ENCODE data around the gene SLC25A10. TPM values are rescaled to one million over a fixed set of nuclear protein-coding genes. Genes with fewer than 3 reads are reported as not detected.

SLC25A10 gene
- polyA plus RNA-seq, 6 donors from 2014 or later: 0.92 to 5.0 (median 2.3) TPM; not detected in 1

DNA sequence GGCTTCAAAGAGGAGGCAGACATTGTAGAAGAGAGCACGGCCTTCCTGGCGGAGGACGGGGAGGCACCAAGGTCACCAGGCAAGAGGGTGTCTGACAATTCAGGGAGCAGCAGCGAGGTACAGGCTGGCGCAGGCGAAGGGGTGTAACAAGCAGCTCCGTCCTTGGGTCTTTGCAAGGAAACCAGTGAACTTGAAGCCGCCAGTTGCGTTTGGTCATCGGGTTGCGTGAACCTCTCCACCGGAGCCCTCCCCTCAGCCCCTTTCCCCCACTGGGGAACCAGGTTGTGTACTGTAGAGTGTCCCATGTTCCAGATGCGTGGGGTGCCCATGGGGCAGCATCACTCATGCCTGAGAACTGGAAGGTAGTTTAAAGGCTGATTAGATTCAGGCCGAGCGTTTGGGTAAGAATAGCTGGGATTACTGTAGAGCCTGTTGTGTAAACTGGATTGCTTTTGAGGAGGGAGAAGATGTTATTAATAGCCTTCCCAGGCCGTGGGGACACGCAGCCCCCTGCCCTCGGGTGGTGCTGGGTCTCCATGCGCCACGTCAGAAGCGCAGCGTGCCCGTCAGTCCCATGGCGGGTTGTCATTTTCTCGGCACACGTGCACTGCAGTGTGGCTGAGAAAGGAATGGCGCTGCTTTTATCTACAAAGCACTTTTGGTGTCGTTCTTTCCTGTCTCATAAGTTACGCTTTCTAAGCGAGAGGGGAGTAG lies 6.4 kb upstream of the SLC25A10 start:
- no peaks in the 10 kb centered on the region for H3K9me3 Mint-ChIP-seq
- DNase-seq (no peak), ATAC-seq (ENCODE audit: low read depth in 2 of 2) (no peak)
- peaks cover 0 to 6% of the 10 kb centered on the region in 2 donors for H3K36me3 Mint-ChIP-seq
- peak overlapping the region in 4 of 8 donors; percentile 32 to 90 (median 59) for H3K4me3 Mint-ChIP-seq
- H3K27ac Mint-ChIP-seq: peak overlapping the region in 3 of 6 donors; percentile 32 to 76 (median 65)
- H3K27me3 Mint-ChIP-seq: no peaks in the 10 kb centered on the region
- peaks cover 19 to 39% (median 26%) of the 10 kb centered on the region in 3 donors for H3K4me1 Mint-ChIP-seq

DNA sequence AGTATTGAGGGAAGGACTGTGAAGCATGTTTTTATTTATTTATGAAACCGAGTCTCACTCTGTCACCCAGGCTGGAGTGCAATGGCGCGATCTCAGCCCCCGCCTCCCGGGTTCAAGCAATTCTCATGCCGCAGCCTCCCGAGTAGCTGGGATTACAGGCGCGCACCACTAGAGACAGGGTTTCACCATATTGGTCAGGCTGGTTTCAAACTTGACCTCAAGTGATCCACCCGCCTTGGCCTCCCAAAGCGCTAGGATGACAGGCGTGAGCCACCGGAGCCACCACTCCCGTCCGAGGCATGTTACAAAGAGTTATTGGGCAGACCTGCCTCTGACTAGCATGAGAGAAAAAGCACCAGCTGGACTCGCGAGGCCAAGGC lies 5.9 kb upstream of the SLC25A10 start:
- H3K4me1 Mint-ChIP-seq: peaks cover 18 to 39% (median 31%) of the 10 kb centered on the region in 3 donors
- ATAC-seq (ENCODE audit: low read depth in 2 of 2) (no peak), DNase-seq (no peak)
- peak overlapping the region in 1 of 8 donors; percentile 76 for H3K4me3 Mint-ChIP-seq
- no peaks in the 10 kb centered on the region for H3K9me3 Mint-ChIP-seq
- peaks cover 0 to 6% of the 10 kb centered on the region in 2 donors for H3K36me3 Mint-ChIP-seq
- peak overlapping the region in 3 of 6 donors; percentile 32 to 70 (median 65) for H3K27ac Mint-ChIP-seq
- H3K27me3 Mint-ChIP-seq: no peaks in the 10 kb centered on the region

DNA sequence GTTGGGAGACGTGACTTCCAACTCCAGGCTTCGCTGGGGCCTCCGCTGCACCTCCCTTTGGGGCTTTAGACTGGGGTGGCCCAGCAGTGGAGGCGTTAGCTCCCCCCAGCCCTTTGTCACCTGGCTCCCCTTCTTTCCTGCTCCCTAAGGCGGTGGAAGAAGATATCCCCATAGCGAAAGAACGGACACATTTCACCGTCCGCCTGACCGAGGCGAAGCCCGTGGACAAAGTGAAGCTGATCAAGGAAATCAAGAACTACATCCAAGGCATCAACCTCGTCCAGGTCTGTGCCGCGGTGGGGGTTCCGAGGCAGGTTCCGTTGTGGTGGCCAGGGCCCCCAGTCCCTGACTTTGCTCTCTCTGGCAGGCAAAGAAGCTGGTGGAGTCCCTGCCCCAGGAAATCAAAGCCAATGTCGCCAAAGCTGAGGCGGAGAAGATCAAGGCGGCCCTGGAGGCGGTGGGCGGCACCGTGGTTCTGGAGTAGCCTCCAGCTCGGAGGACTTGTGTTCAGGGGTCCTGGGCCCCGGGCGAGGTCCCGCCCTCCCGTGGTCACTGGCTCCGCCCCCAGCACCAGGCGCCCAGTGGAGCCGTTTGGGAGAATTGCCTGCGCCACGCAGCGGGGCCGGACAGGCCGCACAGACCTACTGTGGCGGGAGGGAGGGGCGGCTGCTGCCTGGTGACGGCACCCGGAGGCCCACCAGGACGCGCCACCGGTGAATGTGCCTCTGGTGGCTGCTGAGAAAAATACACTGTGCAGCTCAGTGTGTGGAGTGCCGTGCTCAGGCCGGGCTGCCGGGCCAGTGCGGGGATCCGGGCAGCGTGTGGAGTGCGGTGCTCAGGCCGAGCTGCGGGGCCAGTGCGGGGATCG lies 5.1 kb upstream of the SLC25A10 start:
- H3K36me3 Mint-ChIP-seq: peaks cover 0 to 6% of the 10 kb centered on the region in 2 donors
- H3K27me3 Mint-ChIP-seq: no peaks in the 10 kb centered on the region
- H3K4me3 Mint-ChIP-seq: peak overlapping the region in 1 of 8 donors; percentile 76
- peaks cover 15 to 40% (median 29%) of the 10 kb centered on the region in 3 donors for H3K4me1 Mint-ChIP-seq
- no peaks in the 10 kb centered on the region for H3K9me3 Mint-ChIP-seq
- peak overlapping the region in 2 of 6 donors; percentile 70 to 79 for H3K27ac Mint-ChIP-seq
- ATAC-seq (ENCODE audit: low read depth in 2 of 2) (no peak), DNase-seq (no peak)

DNA sequence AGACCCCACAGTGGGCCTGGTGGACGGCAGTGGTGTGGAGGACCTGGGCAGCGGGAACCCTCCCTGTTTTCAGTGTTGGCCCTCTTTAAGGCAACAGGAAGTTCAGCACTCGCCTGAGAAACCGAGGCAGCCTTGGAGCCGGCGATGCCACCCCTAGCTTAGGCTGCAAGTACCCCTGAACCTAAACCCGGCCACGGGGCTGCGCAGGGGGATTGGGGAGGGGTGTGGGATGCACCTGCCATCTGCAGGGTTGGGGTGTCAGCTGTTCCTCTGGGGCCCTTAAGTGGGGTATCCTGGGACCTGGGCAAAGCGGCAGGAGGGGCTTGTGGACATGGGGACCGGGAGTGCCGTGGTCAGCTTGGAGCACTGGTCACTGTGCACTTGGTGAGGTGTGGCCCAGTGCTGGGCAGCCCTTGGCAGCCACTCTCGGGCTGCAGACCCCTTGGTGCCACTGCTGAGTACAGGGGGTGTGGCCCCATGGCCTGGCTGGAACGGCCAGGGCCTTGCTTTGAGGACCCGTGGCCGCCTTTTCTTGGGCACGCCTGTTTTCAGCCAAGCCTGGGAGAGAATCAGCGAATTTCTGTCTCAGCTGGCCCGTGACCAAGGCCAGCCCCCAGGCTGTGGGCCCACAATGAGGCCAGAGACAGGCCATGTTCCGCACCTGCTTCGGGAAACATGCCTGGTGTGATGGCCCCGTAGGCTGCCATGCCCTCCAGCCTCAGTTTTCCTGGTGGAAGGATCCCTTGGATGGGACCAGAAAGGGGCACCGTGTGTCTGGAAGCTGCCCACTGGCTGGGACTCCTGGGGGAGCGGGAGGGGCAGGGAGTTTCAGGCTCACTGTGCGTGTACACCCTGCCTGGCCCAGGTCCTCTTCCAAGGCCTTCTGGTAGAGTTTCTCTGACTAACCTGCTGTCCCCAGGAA lies 4.1 kb upstream of the SLC25A10 start:
- no peaks in the 10 kb centered on the region for H3K9me3 Mint-ChIP-seq
- H3K27ac Mint-ChIP-seq: no peak overlapping the region
- H3K4me1 Mint-ChIP-seq: peaks cover 18 to 37% (median 25%) of the 10 kb centered on the region in 3 donors

DNA sequence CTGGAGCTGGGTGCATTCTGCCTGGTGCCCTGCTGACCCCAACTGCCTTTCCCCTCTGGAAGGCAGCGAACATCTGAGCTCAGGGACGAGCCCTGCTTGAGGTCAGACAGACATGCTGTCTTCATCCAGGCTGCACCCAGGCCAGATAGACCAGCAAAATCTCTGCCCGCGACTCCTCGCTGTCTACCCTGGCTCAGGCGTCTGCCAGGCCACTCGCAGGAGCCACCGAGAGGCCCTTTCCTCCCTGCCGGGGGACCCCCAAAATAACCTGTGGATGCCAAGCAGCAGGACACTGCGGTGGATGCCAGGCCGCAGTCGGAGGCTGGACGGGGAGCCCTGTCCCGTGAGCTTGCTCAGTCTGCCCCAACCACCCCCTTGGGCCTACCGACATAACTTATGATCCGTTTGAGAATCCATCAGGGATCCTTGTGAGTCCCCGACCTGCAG lies 3.3 kb upstream of the SLC25A10 start:
- ATAC-seq (ENCODE audit: low read depth in 2 of 2): no peak
- peaks cover 18 to 38% (median 25%) of the 10 kb centered on the region in 3 donors for H3K4me1 Mint-ChIP-seq
- DNase-seq: no peak
- no peaks in the 10 kb centered on the region for H3K9me3 Mint-ChIP-seq
- H3K4me3 Mint-ChIP-seq: no peak overlapping the region
- H3K36me3 Mint-ChIP-seq: peaks cover 0 to 6% of the 10 kb centered on the region in 2 donors
- H3K27me3 Mint-ChIP-seq: no peaks in the 10 kb centered on the region
- H3K27ac Mint-ChIP-seq: peak overlapping the region in 1 of 6 donors; percentile 51

More for the DNA sequence above, 4.1 kb upstream of the SLC25A10 start:
- no peak for DNase-seq
- no peak for ATAC-seq (ENCODE audit: low read depth in 2 of 2)
- Mint-ChIP-seq H3K36me3 (peaks cover 0 to 6% of the 10 kb centered on the region in 2 donors), H3K27me3 (no peaks in the 10 kb centered on the region), H3K4me3 (no peak overlapping the region)

DNA sequence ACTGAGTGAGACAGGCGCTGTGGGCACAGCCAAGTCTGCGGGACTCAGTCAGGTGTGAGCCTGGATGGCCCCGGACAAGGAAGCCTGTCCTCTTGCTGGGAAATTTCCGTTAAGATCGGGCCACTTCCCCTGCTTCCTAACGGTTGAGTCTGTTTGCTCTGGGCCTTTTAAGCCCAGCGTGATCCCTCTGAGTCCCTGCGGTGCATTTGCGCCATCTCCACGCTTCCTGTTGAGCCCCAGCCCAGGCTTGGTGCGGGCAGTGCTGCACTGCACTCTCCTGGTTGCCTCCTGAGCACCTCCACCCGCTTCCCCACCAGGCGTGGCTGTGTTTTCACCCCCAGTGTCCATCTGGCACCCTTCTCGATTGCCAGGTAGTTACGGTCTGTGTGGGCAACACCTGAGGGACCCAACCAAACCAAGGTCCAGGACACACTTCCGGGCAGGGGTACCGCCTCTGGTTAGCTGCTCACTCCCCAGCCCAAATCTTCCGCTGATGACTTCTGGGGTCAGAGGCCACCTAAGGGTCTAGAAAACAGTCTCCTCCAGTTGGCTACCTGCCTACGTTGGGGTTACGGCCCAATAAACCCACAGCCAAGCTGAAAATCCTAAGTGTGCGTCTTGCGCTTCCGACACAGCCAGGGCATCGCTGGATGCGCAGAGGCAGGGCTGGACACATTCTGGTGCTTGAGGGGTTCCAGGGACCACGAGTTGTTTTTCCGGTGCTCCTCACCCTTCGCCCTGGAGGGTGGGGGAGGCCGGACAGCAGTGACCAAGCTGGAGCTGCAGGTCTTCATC lies 1.4 kb upstream of the SLC25A10 start:
- ATAC-seq (ENCODE audit: low read depth in 2 of 2) (no peak), DNase-seq (no peak)
- H3K4me3 Mint-ChIP-seq: peak overlapping the region; percentile 70 to 84 (median 78)
- no peaks in the 10 kb centered on the region for H3K9me3 Mint-ChIP-seq
- peaks cover 13 to 24% (median 19%) of the 10 kb centered on the region in 3 donors for H3K4me1 Mint-ChIP-seq
- H3K27ac Mint-ChIP-seq: peak overlapping the region in 1 of 6 donors; percentile 26
- H3K27me3 Mint-ChIP-seq: no peaks in the 10 kb centered on the region
- H3K36me3 Mint-ChIP-seq: peaks cover 0 to 6% of the 10 kb centered on the region in 2 donors

DNA sequence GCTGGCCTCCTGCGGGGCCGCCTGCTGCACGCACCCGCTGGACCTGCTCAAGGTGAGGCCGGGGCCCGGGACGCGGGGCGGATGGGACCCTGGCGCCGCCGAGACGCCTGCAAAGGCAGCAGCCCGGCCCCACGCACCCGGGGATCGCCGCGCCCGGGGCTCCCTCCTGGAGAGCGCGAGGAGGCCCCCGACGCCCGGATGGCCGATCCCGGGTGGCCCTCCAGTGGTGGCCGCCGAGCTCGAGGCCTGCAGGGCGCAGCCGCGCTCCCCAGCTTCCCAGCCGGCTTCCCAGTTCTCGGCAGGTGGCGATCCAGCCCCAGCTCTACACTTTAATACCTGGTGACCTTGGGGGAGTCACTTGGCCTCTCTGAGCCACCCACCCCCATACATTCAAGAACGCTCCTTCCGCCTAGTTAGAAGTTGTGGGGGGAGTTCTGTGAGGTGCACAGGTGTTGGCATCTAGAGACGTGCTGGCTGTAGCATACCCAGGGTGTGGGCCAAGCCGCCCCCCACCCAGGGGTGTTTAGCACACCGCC lies 452 bp downstream of the SLC25A10 start:
- no peaks in the 10 kb centered on the region for H3K27me3 Mint-ChIP-seq
- DNase-seq (no peak), ATAC-seq (ENCODE audit: low read depth in 2 of 2) (peak; percentile 14 to 22)
- H3K27ac Mint-ChIP-seq: peak overlapping the region in 2 of 6 donors; percentile 29 to 39
- peaks cover 10 to 21% (median 17%) of the 10 kb centered on the region in 3 donors for H3K4me1 Mint-ChIP-seq
- H3K9me3 Mint-ChIP-seq: no peaks in the 10 kb centered on the region
- H3K4me3 Mint-ChIP-seq: peak overlapping the region; percentile 76 to 92 (median 88)
- no peaks in the 10 kb centered on the region for H3K36me3 Mint-ChIP-seq

DNA sequence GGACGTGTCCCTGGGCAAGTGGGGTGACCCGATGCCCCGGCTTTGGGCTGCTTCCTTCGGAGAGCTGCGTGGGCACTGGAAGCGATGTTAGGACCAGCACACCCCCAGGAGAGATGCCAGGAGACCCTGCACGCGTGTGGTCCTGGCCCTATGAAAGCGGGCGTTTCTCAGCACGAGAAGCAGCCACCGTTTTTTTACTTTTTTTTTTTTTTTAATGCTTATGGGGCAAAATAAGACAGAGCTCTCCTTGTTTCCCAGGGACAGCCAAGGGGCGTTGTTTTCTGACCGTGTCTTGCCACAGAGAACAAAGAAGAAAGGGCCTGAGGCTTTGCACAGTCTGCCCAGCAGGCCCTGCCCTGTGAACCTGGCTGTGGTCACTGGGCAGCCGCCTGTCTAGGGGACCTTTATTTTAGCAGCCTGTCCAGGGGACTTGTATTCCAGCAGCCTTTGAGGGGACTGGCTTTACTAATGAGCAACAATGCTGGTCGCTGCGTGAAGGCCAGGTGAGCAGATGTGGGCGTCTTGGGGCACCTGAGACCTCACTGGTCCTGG lies 996 bp downstream of the SLC25A10 start:
- Mint-ChIP-seq H3K9me3 (no peaks in the 10 kb centered on the region), H3K4me1 (peaks cover 10 to 21% (median 17%) of the 10 kb centered on the region in 3 donors), H3K4me3 (peak overlapping the region; percentile 76 to 92 (median 88)), H3K36me3 (no peaks in the 10 kb centered on the region), H3K27ac (peak overlapping the region in 2 of 6 donors; percentile 29 to 39), H3K27me3 (no peaks in the 10 kb centered on the region)
- ATAC-seq (ENCODE audit: low read depth in 2 of 2): no peak
- DNase-seq: no peak

DNA sequence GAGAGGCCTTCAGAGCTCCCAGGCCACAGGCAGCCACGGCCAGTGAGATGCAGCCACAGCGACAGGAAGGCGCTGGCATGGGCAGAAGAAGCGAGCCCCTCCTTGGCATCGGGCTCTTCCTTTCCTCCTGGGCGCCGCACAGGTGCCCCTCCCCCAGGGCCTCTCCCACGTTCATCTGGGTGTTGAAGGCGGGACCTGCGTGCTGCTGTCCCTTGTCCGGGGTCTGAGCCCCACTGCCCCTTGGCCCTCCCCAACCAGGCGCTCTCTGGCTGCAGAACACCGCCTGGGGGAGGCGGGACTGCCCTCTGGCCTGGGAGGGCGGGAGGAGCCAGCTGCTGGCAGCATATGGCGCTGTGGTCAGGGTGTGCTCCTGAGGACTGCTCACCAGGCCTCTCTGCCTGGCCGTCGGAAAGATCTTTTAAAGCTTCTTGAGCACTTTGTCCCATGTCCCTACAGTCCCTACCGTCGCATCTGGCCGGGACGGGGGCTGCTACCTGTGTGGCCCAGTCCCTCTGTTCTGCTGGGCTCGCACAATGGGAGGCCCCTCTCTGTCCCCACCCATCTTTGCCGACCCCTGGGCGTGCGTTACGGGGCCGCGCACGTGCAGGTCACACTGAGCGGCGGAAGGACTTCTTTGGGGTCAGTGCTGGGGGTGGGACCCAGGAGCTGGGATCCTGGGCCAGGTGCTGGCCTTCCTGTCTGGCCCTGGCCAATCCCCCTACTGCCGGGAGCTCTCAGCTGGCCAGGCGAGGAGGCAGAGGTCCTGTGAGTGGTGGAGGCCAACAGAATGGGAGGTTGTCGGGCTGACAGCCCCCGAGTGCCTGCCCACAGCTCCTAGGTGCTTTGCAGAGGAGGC lies 1.7 kb downstream of the SLC25A10 start:
- no peak for DNase-seq
- no peak for ATAC-seq (ENCODE audit: low read depth in 2 of 2)
- Mint-ChIP-seq H3K4me3 (peak overlapping the region in 7 of 8 donors; percentile 3 to 85 (median 37)), H3K9me3 (no peaks in the 10 kb centered on the region), H3K27ac (no peak overlapping the region), H3K4me1 (peaks cover 10 to 21% (median 17%) of the 10 kb centered on the region in 3 donors), H3K27me3 (no peaks in the 10 kb centered on the region), H3K36me3 (no peaks in the 10 kb centered on the region)

DNA sequence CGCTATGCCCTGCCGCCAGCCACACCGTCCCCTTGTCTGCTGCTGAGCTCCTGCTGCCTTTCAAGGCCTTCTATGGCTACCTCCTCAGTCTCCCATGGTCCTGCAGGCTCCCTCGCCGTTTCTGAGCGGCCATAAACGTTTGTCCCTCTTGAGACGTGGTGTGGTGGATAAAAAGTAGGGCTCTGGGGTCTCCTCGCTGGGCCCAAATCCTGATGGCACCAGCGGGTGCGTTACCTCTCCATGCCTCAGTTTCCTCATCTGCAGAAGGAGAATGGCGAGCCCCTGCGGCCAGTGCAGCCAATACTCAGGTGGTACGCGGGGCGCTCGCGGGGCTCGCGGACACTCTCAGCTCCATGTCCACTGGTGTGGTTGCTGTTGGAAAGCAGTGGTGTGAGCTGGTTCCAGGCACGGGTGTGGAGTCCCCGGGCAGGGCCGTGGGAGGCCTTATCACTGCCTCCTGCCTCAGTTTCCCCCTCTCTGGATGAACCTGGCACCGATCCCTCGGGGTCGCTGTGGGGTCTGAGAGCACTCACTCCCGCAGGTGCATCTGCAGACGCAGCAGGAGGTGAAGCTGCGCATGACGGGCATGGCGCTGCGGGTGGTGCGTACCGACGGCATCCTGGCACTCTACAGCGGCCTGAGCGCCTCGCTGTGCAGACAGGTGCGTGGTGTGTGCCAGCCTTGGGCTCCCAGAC lies 2.5 kb downstream of the SLC25A10 start:
- Mint-ChIP-seq H3K9me3 (no peaks in the 10 kb centered on the region), H3K27me3 (no peaks in the 10 kb centered on the region), H3K27ac (peak overlapping the region in 1 of 6 donors; percentile 9), H3K4me1 (peaks cover 10 to 21% (median 17%) of the 10 kb centered on the region in 3 donors), H3K4me3 (peak overlapping the region in 3 of 8 donors; percentile 12 to 36 (median 12)), H3K36me3 (no peaks in the 10 kb centered on the region)
- DNase-seq: no peak
- no peak for ATAC-seq (ENCODE audit: low read depth in 2 of 2)
